Mesothelial cell of epicardium (in vitro differentiated cells): Measurements from ENCODE around the gene TMEM269. TPM values are rescaled to one million over a fixed set of nuclear protein-coding genes. Genes with fewer than 3 reads are reported as not detected.

Experiments
- DNase-seq, 2 experiments: peaks; one replicate each; pipeline ENCODE4 v3.0.0; 2021; ENCODE audit warnings: low spot score in 2 of 2; ENCODE audit not compliant: unreplicated experiment in 2 of 2
- H3K27ac Mint-ChIP-seq: 2 replicates; pipeline ENCODE4 v1.8.0; 2021; ENCODE audit warnings: mixed read lengths
- H3K27me3 Mint-ChIP-seq: 2 replicates; pipeline ENCODE4 v1.8.0; 2021; ENCODE audit warnings: low read depth, mixed read lengths
- H3K36me3 Mint-ChIP-seq: 2 replicates; pipeline ENCODE4 v1.8.0; 2021; ENCODE audit warnings: mixed read lengths
- H3K4me1 Mint-ChIP-seq: 2 replicates; pipeline ENCODE4 v1.8.0; 2021; ENCODE audit warnings: mixed read lengths
- H3K4me3 Mint-ChIP-seq: 2 replicates; pipeline ENCODE4 v1.8.0; 2021; ENCODE audit warnings: mild to moderate bottlenecking, moderate library complexity, mixed read lengths
- H3K9me3 Mint-ChIP-seq: 2 replicates; pipeline ENCODE4 v1.8.0; 2021; ENCODE audit warnings: mixed read lengths
- CTCF ChIP-seq: fragments of 200-600 bp; sonication (generic); IDR thresholded peaks from one replicate; pipeline ENCODE4 v1.5.0; 2021; ENCODE audit warnings: antibody characterized with exemption; ENCODE audit not compliant: unreplicated experiment
- total RNA-seq: library from RNA; stranded (reverse); gene quantifications from 3 replicates; pipeline ENCODE4 v1.2.1, GENCODE V29; 2021

TMEM269 gene
- total RNA-seq, 1 donor from 2014 or later = 0.98 TPM

DNA sequence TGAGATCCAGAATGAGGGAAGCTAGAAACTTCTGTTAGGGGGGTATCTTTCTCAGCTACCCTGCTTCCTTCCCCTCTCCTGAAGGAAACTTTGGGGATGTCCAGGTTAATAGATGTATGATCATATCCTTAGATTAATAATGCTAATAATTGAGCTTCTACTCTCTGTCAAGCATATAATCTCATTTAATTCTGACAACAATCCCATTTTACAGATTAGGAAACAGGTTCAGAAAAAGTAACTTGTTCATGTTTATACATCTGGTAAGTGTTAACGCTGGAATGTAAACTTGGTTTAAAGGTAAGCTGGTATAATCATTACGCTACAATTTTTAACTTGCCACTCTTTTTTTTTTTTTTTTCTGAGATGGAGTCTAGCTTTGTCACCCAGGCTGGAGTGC lies 1.7 kb upstream of the TMEM269 start:
- Mint-ChIP-seq H3K4me1 (no peaks in the 10 kb centered on the region), H3K36me3 (peaks cover 26% of the 10 kb centered on the region), H3K9me3 (no peaks in the 10 kb centered on the region), H3K27ac (no peak overlapping the region), H3K27me3 (no peaks in the 10 kb centered on the region), H3K4me3 (no peak overlapping the region)
- no peak for TF ChIP-seq CTCF
- DNase-seq = no peak

GRCh38 chr1:42784547-42784945 lies 245 bp upstream of the TMEM269 start:
- H3K4me3 Mint-ChIP-seq = no peak overlapping the region
- H3K27ac Mint-ChIP-seq = no peak overlapping the region
- peaks cover 19% of the 10 kb centered on the region for H3K36me3 Mint-ChIP-seq
- H3K9me3 Mint-ChIP-seq = no peaks in the 10 kb centered on the region
- H3K4me1 Mint-ChIP-seq = no peaks in the 10 kb centered on the region
- TF ChIP-seq CTCF = no peak
- DNase-seq = no peak
- no peaks in the 10 kb centered on the region for H3K27me3 Mint-ChIP-seq

- H3K4me1 Mint-ChIP-seq = no peaks in the 10 kb centered on the region
- no peak for TF ChIP-seq CTCF
- H3K9me3 Mint-ChIP-seq = no peaks in the 10 kb centered on the region
- H3K36me3 Mint-ChIP-seq = peaks cover 13% of the 10 kb centered on the region
- H3K4me3 Mint-ChIP-seq = no peak overlapping the region
- no peak overlapping the region for H3K27ac Mint-ChIP-seq
- no peaks in the 10 kb centered on the region for H3K27me3 Mint-ChIP-seq
- DNase-seq = no peak
These were observed 1.3 kb downstream of the TMEM269 start for GRCh38 chr1:42786097-42786496.

DNA sequence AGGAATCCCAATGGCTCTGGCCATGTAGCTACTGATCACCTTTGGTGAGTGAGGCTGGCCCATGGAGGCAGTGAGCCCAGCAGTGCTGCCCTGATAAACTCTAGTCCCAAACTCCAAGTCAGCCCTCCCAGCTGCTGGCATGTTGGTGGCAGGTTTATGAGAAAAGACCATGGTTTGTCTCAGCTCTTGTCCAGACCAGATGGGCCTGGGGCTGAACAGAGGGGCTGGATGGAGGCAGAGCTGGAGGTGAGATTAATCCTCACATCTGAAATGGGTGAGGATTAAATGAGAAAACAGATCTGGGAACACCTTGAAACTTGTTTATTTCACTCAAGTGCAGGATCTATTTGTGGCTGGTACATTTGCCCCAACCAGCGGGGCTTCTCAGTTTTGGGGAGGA lies 3.2 kb downstream of the TMEM269 start:
- Mint-ChIP-seq H3K27ac (no peak overlapping the region), H3K4me3 (no peak overlapping the region)

GRCh38 chr1:42793824-42794223 lies 9.0 kb downstream of the TMEM269 start:
- no peaks in the 10 kb centered on the region for H3K4me1 Mint-ChIP-seq
- no peak for TF ChIP-seq CTCF
- H3K27me3 Mint-ChIP-seq = no peaks in the 10 kb centered on the region
- H3K4me3 Mint-ChIP-seq = no peak overlapping the region
- H3K9me3 Mint-ChIP-seq = no peaks in the 10 kb centered on the region
- no peak for DNase-seq
- no peaks in the 10 kb centered on the region for H3K36me3 Mint-ChIP-seq
- no peak overlapping the region for H3K27ac Mint-ChIP-seq

More for the DNA sequence above, 3.2 kb downstream of the TMEM269 start:
- Mint-ChIP-seq H3K4me1 (no peaks in the 10 kb centered on the region), H3K27me3 (no peaks in the 10 kb centered on the region), H3K36me3 (peaks cover 9% of the 10 kb centered on the region), H3K9me3 (no peaks in the 10 kb centered on the region)
- TF ChIP-seq CTCF = no peak
- no peak for DNase-seq

GRCh38 chr1:42797414-42797813 lies 12.6 kb downstream of the TMEM269 start:
- Mint-ChIP-seq H3K9me3 (no peaks in the 10 kb centered on the region), H3K27me3 (no peaks in the 10 kb centered on the region), H3K4me1 (no peaks in the 10 kb centered on the region), H3K36me3 (no peaks in the 10 kb centered on the region), H3K27ac (no peak overlapping the region), H3K4me3 (no peak overlapping the region)
- no peak for TF ChIP-seq CTCF
- no peak for DNase-seq
